ENCODE results near the gene PAPLN. TPM values are rescaled to one million over a fixed set of nuclear protein-coding genes. Genes with fewer than 3 reads are reported as not detected.

Gene PAPLN
- total and polyA plus RNA-seq, 3 donors from 2014 or later = 12.4 to 33.4 (median 24.5) TPM

DNA sequence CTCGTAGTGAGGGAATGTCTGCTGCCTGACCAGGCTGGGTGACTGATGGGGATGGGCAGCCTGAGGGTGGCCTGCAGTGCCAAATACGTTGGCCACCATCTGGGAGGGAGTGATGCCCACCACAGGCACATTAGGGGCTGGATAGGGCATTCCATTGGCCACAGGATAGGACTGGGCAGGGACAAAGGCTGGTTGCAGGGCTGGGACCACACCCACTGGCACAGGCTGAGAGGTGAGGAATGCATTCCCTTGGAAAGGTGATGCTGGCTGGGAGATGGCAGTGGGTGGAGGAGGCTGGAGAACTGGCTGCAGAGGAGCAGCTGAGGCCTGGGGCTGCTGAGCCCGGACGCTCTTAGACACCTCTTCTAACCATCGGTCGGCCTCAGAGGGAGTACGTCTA, 39.5 kb downstream of the PAPLN start:
- intact Hi-C loops (cut with DNase I; ENCODE audit: low total_unique reads) = no loop called here
- 82 to 93% methylated on average over 5 to 7 of the region's 7 CpGs for WGBS, 2 donors
- H3K36me3 ChIP-seq (ENCODE audit: low read depth, missing control alignments) = no peaks in the 10 kb centered on the region
- no peaks in the 10 kb centered on the region for H3K9me3 ChIP-seq
- H3K27me3 ChIP-seq = no peaks in the 10 kb centered on the region
- DNase-seq = no peak
- TF ChIP-seq, protein P1, sequence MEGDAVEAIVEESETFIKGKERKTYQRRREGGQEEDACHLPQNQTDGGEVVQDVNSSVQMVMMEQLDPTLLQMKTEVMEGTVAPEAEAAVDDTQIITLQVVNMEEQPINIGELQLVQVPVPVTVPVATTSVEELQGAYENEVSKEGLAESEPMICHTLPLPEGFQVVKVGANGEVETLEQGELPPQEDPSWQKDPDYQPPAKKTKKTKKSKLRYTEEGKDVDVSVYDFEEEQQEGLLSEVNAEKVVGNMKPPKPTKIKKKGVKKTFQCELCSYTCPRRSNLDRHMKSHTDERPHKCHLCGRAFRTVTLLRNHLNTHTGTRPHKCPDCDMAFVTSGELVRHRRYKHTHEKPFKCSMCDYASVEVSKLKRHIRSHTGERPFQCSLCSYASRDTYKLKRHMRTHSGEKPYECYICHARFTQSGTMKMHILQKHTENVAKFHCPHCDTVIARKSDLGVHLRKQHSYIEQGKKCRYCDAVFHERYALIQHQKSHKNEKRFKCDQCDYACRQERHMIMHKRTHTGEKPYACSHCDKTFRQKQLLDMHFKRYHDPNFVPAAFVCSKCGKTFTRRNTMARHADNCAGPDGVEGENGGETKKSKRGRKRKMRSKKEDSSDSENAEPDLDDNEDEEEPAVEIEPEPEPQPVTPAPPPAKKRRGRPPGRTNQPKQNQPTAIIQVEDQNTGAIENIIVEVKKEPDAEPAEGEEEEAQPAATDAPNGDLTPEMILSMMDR (IDR thresholded peaks at IDR 0.05) = no peak
- no peak for TF ChIP-seq POLR2A (IDR thresholded peaks at IDR 0.05)
- no peak overlapping the region for H3K4me3 ChIP-seq
- no peak overlapping the region for H3K27ac ChIP-seq
- no peaks in the 10 kb centered on the region for H3K4me1 ChIP-seq

DNA sequence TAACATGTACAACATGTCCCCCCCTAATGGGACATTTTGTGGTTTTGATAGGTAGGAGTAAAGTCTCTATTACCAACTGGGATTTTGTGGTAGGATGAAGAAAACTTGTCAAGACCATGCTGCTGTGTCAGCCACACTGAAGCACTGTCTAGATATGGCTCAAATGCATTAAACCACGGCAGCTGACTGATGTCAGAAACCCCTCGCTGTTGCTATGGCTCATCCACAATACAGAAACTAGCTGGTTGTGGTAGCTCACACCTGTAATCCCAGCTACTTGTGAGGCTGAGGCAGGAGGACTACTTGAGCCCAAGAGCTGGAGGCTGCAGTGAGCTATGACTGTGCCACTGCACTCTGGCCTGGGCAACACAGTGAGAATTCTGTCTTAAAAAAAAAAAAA, 40.1 kb downstream of the PAPLN start:
- no peaks in the 10 kb centered on the region for H3K9me3 ChIP-seq
- no peak for DNase-seq
- H3K4me1 ChIP-seq = no peaks in the 10 kb centered on the region
- H3K27me3 ChIP-seq = no peaks in the 10 kb centered on the region
- no peak overlapping the region for H3K4me3 ChIP-seq
- H3K27ac ChIP-seq = no peak overlapping the region
- 80 to 88% methylated on average over 2 of the region's 2 CpGs for WGBS, 2 donors
- intact Hi-C loops (cut with DNase I; ENCODE audit: low total_unique reads) = no loop called here
- TF ChIP-seq, protein P1 (IDR thresholded peaks at IDR 0.05) = no peak
- no peak for TF ChIP-seq POLR2A (IDR thresholded peaks at IDR 0.05)
- H3K36me3 ChIP-seq (ENCODE audit: low read depth, missing control alignments) = no peaks in the 10 kb centered on the region

DNA sequence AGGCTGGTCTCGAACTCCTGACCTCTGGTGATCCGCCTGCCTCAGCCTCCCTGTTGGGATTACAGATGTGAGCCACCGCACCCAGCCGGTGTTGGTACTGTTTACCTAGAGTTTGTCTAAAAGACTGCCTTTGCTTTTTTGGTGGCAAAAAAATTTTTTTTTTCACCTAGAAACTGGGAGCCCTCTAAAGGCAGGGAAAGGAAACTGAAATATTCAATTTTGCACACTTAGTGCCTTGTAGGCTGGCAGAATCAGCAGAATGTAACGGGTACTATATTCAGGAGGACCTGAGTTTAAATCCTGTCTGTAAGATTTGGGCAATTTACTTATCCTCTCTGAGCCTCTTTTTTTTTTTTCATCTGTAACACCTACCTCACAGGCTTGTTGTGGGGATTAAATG, 43.6 kb downstream of the PAPLN start:
- DNase-seq = no peak

DNA sequence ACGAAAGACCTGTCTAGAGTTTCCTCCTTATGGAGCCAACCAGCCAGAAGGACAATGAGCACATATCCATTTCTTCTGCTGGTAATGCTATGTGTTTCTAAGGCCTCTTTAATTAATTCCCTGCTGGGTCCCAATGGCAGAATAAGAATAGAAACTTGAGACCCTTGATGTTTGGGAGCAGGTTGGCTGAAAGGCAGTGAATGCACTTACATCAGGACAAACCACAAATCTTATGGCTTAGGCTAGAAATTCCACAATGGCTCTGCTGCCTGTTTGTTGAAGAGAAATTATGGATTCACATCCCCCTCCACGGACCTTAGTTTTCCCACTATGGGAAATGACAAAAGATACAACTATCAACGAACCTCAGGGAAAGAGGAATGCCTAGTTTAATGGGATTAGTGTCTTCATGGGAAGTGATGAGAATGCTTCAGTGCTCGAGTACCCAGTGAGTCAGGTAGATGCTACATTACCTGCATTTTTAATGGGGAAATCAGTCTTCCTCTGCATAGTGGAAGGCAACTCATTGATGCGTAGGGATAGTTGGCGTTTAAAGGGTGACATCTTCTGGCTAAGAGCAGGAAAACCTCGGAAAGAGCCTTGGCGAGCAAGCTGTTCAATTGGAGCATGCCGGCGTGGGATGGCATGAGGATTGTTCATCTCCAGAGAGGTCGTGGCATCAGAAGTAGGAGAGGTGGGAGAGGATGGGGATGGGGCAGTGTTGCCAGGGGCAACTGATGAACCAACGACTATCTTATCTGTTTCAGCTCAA, 46.5 kb downstream of the PAPLN start:
- intact Hi-C loops (cut with DNase I; ENCODE audit: low total_unique reads) = no loop called here
- Histone ChIP-seq H3K27ac (no peak overlapping the region), H3K9me3 (no peaks in the 10 kb centered on the region), H3K36me3 (ENCODE audit: low read depth, missing control alignments) (no peaks in the 10 kb centered on the region), H3K4me1 (no peaks in the 10 kb centered on the region), H3K27me3 (no peaks in the 10 kb centered on the region), H3K4me3 (no peak overlapping the region)
- no peak for TF ChIP-seq POLR2A (IDR thresholded peaks at IDR 0.05)
- TF ChIP-seq, protein P1 (IDR thresholded peaks at IDR 0.05) = no peak
- 55 to 64% methylated on average over 12 of the region's 12 CpGs for WGBS, 2 donors
- DNase-seq = no peak

More for the DNA sequence above, 43.6 kb downstream of the PAPLN start:
- TF ChIP-seq, protein P1 (IDR thresholded peaks at IDR 0.05) = no peak
- no peak for TF ChIP-seq POLR2A (IDR thresholded peaks at IDR 0.05)
- 94 to 96% methylated on average over 5 of the region's 5 CpGs for WGBS, 2 donors
- H3K4me1 ChIP-seq = no peaks in the 10 kb centered on the region
- no peaks in the 10 kb centered on the region for H3K36me3 ChIP-seq (ENCODE audit: low read depth, missing control alignments)
- no peak overlapping the region for H3K27ac ChIP-seq
- no peaks in the 10 kb centered on the region for H3K27me3 ChIP-seq
- no peaks in the 10 kb centered on the region for H3K9me3 ChIP-seq
- no peak overlapping the region for H3K4me3 ChIP-seq
- intact Hi-C loops (cut with DNase I; ENCODE audit: low total_unique reads) = no loop called here

DNA sequence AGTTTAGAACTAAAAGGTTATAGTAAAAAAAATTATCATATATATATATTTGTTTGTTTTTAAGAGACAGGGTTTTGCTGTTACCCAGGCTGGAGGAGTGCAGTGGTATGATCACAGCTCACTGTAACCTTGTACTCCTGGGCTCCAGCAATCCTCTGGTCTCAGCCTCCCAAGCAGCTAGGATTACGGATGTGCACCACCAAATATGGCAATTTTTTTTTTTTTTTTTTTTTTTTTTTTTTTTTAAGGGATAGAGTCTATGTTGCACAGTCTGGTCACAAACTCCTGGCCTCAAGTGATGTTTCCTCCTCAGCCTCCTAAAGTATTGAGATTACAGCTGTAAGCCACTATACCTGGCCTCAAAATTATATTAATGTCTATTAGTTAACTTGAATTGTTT, 48.7 kb downstream of the PAPLN start:
- Histone ChIP-seq H3K4me3 (no peak overlapping the region), H3K36me3 (ENCODE audit: low read depth, missing control alignments) (no peaks in the 10 kb centered on the region), H3K9me3 (no peaks in the 10 kb centered on the region), H3K27ac (no peak overlapping the region), H3K27me3 (no peaks in the 10 kb centered on the region), H3K4me1 (no peaks in the 10 kb centered on the region)
- TF ChIP-seq POLR2A (IDR thresholded peaks at IDR 0.05) = no peak
- WGBS, 2 donors = 83 to 100% methylated on average over 1 of the region's 1 CpG
- intact Hi-C loops (cut with DNase I; ENCODE audit: low total_unique reads) = no loop called here
- DNase-seq = no peak

All from testis (tissue), 3 donors.